Epithelial cell of proximal tubule (primary cell): ENCODE data around the gene LTN1. TPM values are rescaled to one million over a fixed set of nuclear protein-coding genes. Genes with fewer than 3 reads are reported as not detected.

Experiments used
- DNase-seq: peaks from one replicate; pipeline ENCODE4 v3.0.0-alpha.2; 2011; ENCODE audit warnings: low read depth
- H3K4me3 ChIP-seq: 2 replicates; pipeline ENCODE4 v1.5.1; 2011; ENCODE audit warnings: low read depth, mild to moderate bottlenecking, low read length
- total RNA-seq: library from RNA; depleted of rRNA; stranded (reverse); fragments of >200 nt; gene quantifications from 2 replicates; pipeline ENCODE4 v1.2.3, GENCODE V29; 2015
- TF ChIP-seq, protein P1 (sequence below): conservative IDR thresholded peaks from 2 replicates; pipeline ENCODE4 v1.5.1; 2012; ENCODE audit warnings: low read depth, mild to moderate bottlenecking, low read length

The LTN1 gene
- total RNA-seq, 1 donor from 2014 or later, result 21.4 TPM

- TF ChIP-seq, protein P1, sequence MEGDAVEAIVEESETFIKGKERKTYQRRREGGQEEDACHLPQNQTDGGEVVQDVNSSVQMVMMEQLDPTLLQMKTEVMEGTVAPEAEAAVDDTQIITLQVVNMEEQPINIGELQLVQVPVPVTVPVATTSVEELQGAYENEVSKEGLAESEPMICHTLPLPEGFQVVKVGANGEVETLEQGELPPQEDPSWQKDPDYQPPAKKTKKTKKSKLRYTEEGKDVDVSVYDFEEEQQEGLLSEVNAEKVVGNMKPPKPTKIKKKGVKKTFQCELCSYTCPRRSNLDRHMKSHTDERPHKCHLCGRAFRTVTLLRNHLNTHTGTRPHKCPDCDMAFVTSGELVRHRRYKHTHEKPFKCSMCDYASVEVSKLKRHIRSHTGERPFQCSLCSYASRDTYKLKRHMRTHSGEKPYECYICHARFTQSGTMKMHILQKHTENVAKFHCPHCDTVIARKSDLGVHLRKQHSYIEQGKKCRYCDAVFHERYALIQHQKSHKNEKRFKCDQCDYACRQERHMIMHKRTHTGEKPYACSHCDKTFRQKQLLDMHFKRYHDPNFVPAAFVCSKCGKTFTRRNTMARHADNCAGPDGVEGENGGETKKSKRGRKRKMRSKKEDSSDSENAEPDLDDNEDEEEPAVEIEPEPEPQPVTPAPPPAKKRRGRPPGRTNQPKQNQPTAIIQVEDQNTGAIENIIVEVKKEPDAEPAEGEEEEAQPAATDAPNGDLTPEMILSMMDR, result no peak
- no peak overlapping the region for H3K4me3 ChIP-seq
- DNase-seq, result no peak
Measured at GRCh38 chr21:28899744-28900143, 92.9 kb downstream of the LTN1 start.

GRCh38 chr21:28899220-28899619 is 93.5 kb downstream of the LTN1 start:
- no peak for DNase-seq
- no peak overlapping the region for H3K4me3 ChIP-seq
- TF ChIP-seq, protein P1, result no peak

DNA sequence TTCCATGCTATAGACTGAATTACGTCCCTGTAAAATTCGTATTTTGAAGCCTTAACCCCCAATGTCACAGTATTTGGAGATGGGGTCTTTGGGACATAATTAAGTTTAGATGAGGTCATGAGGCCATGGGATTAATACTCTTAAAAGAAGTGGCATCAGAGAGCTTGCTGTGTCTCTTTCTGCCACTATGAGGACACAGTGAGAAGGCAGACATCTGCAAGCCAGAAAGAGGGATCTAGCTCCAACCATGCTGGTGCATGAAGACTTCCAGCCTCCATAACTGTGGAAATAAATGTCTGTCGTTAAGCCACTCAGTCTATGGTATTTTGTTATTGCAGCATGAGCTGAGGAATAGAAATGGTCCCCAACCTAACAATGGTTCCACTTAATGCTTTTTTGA is 99.0 kb downstream of the LTN1 start:
- TF ChIP-seq, protein P1, result no peak
- H3K4me3 ChIP-seq, result no peak overlapping the region
- no peak for DNase-seq

- no peak for DNase-seq
- TF ChIP-seq, protein P1, result no peak
Measured at GRCh38 chr21:28892199-28893111, 100.2 kb downstream of the LTN1 start.

DNA sequence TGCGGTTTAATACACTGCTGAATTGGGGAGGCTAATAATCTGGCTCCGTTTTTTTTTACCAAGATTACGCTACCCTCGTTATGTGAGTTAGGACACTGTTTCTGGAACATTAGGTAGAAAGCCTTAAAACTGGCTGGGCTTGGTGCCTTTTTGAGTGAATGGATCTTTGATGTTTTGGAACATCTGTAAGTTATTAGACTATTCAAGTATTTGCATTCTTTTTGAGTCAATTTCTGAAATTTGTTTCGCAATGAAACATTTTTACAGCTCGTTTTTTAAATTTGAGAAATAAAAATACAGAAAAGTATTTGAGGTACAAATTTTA is 106.9 kb downstream of the LTN1 start:
- no peak for DNase-seq
- TF ChIP-seq, protein P1, result no peak
- no peak overlapping the region for H3K4me3 ChIP-seq

More at GRCh38 chr21:28892199-28893111, 100.2 kb downstream of the LTN1 start:
- no peak overlapping the region for H3K4me3 ChIP-seq

GRCh38 chr21:28884976-28885852 is 107.5 kb downstream of the LTN1 start:
- H3K4me3 ChIP-seq, result peak overlapping the region; percentile 83
- DNase-seq, result no peak

More at GRCh38 chr21:28884976-28885852, 107.5 kb downstream of the LTN1 start:
- TF ChIP-seq, protein P1, result no peak
